Endothelial cell of umbilical vein (primary cell): Measurements from ENCODE around the gene SIM2. TPM values are rescaled to one million over a fixed set of nuclear protein-coding genes. Genes with fewer than 3 reads are reported as not detected.

Experiments
- BruUV-seq: library from RNA; stranded (reverse); fragments of 400-500 nt; replicated peaks from 2 replicates; lab custom pipeline; 2021; lab: Mats Ljungman, UMichigan
- CTCF ChIA-PET: fragments of 300-600, 350-600 bp; sonication (Branson Sonifier 250); formaldehyde crosslinking; loops from one replicate; lab custom pipeline; 2021; ENCODE audit warnings: antibody characterized with exemption, inconsistent platforms; lab: Charles Lee
- POLR2A ChIA-PET: fragments of 300-600, 350-600 bp; sonication (Branson Sonifier 250); formaldehyde crosslinking; loops from one replicate; lab custom pipeline; 2021; ENCODE audit warnings: antibody characterized with exemption, inconsistent platforms; lab: Charles Lee
- DNase-seq: peaks from one replicate; pipeline ENCODE4 v3.0.0-alpha.2; 2011; ENCODE audit warnings: low read depth, low spot score
- FAIRE-seq: peaks from 2 replicates; lab custom pipeline; 2011; peaks lifted over from hg19 to GRCh38; lab: Jason Lieb, UNC
- H2AFZ ChIP-seq: 2 replicates; pipeline ENCODE4 v1.6.0; 2012; ENCODE audit warnings: low read depth, low read length, control low read depth, inconsistent platforms
- H3K27ac ChIP-seq: 2 replicates; pipeline ENCODE4 v1.5.1; 2011; ENCODE audit warnings: low read depth, mild to moderate bottlenecking, control low read depth, low read length, moderate library complexity; ENCODE audit not compliant: insufficient read depth
- H3K27me3 ChIP-seq, 2 experiments: 2 replicates each; pipeline versions ENCODE4 v1.6.0 to v1.6.1; 2011; ENCODE audit warnings: low read length in 2 of 2, mixed read lengths in 1 of 2; ENCODE audit not compliant: control insufficient read depth in 2 of 2, insufficient read depth in 2 of 2
- H3K36me3 ChIP-seq, 2 experiments: 2 replicates in 1 of 2; 3 replicates in 1 of 2; pipeline ENCODE4 v1.5.1; 2011; ENCODE audit warnings: low read length in 2 of 2, mild to moderate bottlenecking in 1 of 2, moderate library complexity in 1 of 2; ENCODE audit not compliant: control insufficient read depth in 2 of 2, insufficient read depth in 2 of 2; ENCODE audit errors: extremely low read depth in 1 of 2
- H3K4me1 ChIP-seq: 3 replicates; pipeline ENCODE4 v1.5.1; 2011; ENCODE audit warnings: mild to moderate bottlenecking, low read length; ENCODE audit not compliant: control insufficient read depth, insufficient read depth; ENCODE audit errors: extremely low read depth
- H3K4me2 ChIP-seq: 2 replicates; pipeline ENCODE4 v1.6.1; 2011; ENCODE audit warnings: low read length, control low read depth, mixed read lengths; ENCODE audit not compliant: insufficient read depth
- H3K4me3 ChIP-seq, 3 experiments: fragments of 200-600 bp in 1 of 3; sonication (generic), shearing (Covaris generic) in 1 of 3; replicated peaks in 1 of 3; 2 replicates each; pipeline ENCODE4 v1.5.1; 2011 to 2016; ENCODE audit warnings: control low read depth in 3 of 3, low read length in 3 of 3, mild to moderate bottlenecking in 2 of 3, inconsistent platforms in 1 of 3, low read depth in 1 of 3, moderate library complexity in 1 of 3; ENCODE audit not compliant: insufficient read depth in 1 of 3
- H3K79me2 ChIP-seq: 2 replicates; pipeline ENCODE4 v1.6.0; 2012; ENCODE audit warnings: low read length, inconsistent platforms; ENCODE audit not compliant: control insufficient read depth, insufficient read depth
- H3K9ac ChIP-seq: replicated peaks from 2 replicates; pipeline ENCODE3; 2011; ENCODE audit warnings: low read length, control low read depth; ENCODE audit not compliant: insufficient read depth; ENCODE audit errors: extremely low read depth
- H3K9me1 ChIP-seq: replicated peaks from 3 replicates; pipeline ENCODE4 v1.6.0; 2011; ENCODE audit warnings: mild to moderate bottlenecking, low read length; ENCODE audit not compliant: control insufficient read depth, insufficient read depth; ENCODE audit errors: extremely low read depth
- H3K9me3 ChIP-seq: replicated peaks from 2 replicates; pipeline ENCODE4 v1.5.1; 2012; ENCODE audit warnings: low read length, inconsistent platforms; ENCODE audit not compliant: control insufficient read depth, insufficient read depth
- H4K20me1 ChIP-seq: replicated peaks from 2 replicates; pipeline ENCODE3; 2011; ENCODE audit warnings: mild to moderate bottlenecking, low read length; ENCODE audit not compliant: control insufficient read depth, insufficient read depth; ENCODE audit errors: extremely low read depth
- CTCF ChIP-seq, 2 donors: IDR thresholded peaks; 1 replicate in 1 of 2; 2 replicates in 1 of 2; pipeline ENCODE4 v1.5.1; 2011; ENCODE audit warnings: low read length in 2 of 2, mild to moderate bottlenecking in 2 of 2, moderate library complexity in 2 of 2, control low read depth in 1 of 2, inconsistent platforms in 1 of 2, low read depth in 1 of 2; ENCODE audit not compliant: insufficient read depth in 1 of 2; ENCODE audit errors: extremely low read depth in 1 of 2
- EZH2 ChIP-seq: IDR thresholded peaks from 2 replicates; pipeline ENCODE4 v1.6.1; 2012; ENCODE audit warnings: borderline replicate concordance, low read depth, mild to moderate bottlenecking, moderate library complexity, low read length, inconsistent platforms; ENCODE audit not compliant: severe bottlenecking
- FOS ChIP-seq: IDR thresholded peaks from 2 replicates; pipeline ENCODE4 v1.6.1; 2011; ENCODE audit warnings: mild to moderate bottlenecking, low read length, moderate library complexity, borderline replicate concordance; ENCODE audit not compliant: insufficient read depth
- GATA2 ChIP-seq: IDR thresholded peaks from 2 replicates; pipeline ENCODE4 v1.7.0; 2011; ENCODE audit warnings: low read depth, mild to moderate bottlenecking, moderate library complexity, mixed read lengths, low read length; ENCODE audit not compliant: insufficient read length, insufficient read depth
- JUN ChIP-seq: IDR thresholded peaks from 2 replicates; pipeline ENCODE4 v1.6.1; 2011; ENCODE audit warnings: borderline replicate concordance, low read depth; ENCODE audit not compliant: insufficient read length, insufficient read depth
- MAX ChIP-seq: IDR thresholded peaks from 2 replicates; pipeline ENCODE4 v1.6.1; 2011; ENCODE audit not compliant: insufficient read depth, insufficient read length
- MYC ChIP-seq: IDR thresholded peaks from one replicate; pipeline ENCODE4 v1.6.1; 2011; ENCODE audit warnings: mild to moderate bottlenecking, low read depth, low read length
- POLR2A ChIP-seq: IDR thresholded peaks from 2 replicates; pipeline ENCODE4 v1.6.1; 2012; ENCODE audit warnings: low read depth, mild to moderate bottlenecking, control low read depth, low read length
- POLR2AphosphoS5 ChIP-seq: IDR thresholded peaks from 2 replicates; pipeline ENCODE4 v1.6.1; 2012; ENCODE audit warnings: low read depth, mild to moderate bottlenecking, control low read depth, low read length, moderate library complexity; ENCODE audit not compliant: insufficient read depth
- dilution Hi-C: fragments of 300-500 bp; cut with MboI; formaldehyde crosslinking; loops from one replicate; pipeline ENCODE4 v1.15.0; 2019; ENCODE audit warnings: low sequenced_read_pairs; ENCODE audit not compliant: extremely low pct_ligation_motif_present
- intact Hi-C: fragments of 100-400 bp; cut with micrococcal nuclease; formaldehyde crosslinking; loops from one replicate; pipeline ENCODE4 v1.10.0; 2022
- polyA plus RNA-seq, 4 experiments: library from polyadenylated mRNA; depleted of rRNA in 3 of 4; stranded (reverse) in 3 of 4; unstranded in 1 of 4; fragments of >200 nt; gene quantifications; 2 replicates each; pipeline versions ENCODE4 v1.2.1 to v1.2.3, GENCODE V29; 2011 to 2012; ENCODE audit warnings: missing spikeins in 1 of 4
- total RNA-seq: library from RNA; stranded (reverse); gene quantifications from 2 replicates; pipeline ENCODE4 v1.2.3, GENCODE V29; 2021

SIM2 gene
- total and polyA plus RNA-seq, 2 donors (not counting 3 experiments of a cell fraction or from before 2014, with no cell fraction given) = not detected

- no peak overlapping the region for H3K27ac ChIP-seq
- H3K9me3 ChIP-seq = no peaks in the 10 kb centered on the region
- peaks cover 71 to 88% of the 10 kb centered on the region in 2 experiments for H3K27me3 ChIP-seq
- dilution Hi-C loops (no loop called here), intact Hi-C loops (loop anchor here (5.0 kb wide), 1 partner anchor 44 kb away; no protein-coding TSS in a partner anchor)
- no peaks in the 10 kb centered on the region for H3K79me2 ChIP-seq
- DNase-seq (no peak), FAIRE-seq (no peak)
- H3K4me1 ChIP-seq = peaks cover 3% of the 10 kb centered on the region
- no peaks in the 10 kb centered on the region for H3K9me1 ChIP-seq
- no peak overlapping the region for H3K4me2 ChIP-seq
- no peaks in the 10 kb centered on the region for H3K36me3 ChIP-seq
- ChIA-PET POLR2A (no interaction called here), CTCF (interaction anchor here (1.2 to 2.5 kb wide), 3 partner anchors 10 to 60 kb away, joined by 3 to 17 read pairs (median 3); no protein-coding TSS in a partner anchor)
- H3K9ac ChIP-seq = no peak overlapping the region
- TF ChIP-seq MYC (no peak), POLR2AphosphoS5 (no peak), FOS (no peak), MAX (no peak), JUN (no peak), GATA2 (no peak), CTCF (IDR thresholded peaks at IDR 0.05; ENCODE audit: extremely low read depth in 1 of 2, insufficient read depth in 1 of 2, low read depth in 1 of 2, low read length in 2 of 2) (no peak), POLR2A (no peak), EZH2 (no peak)
- no TSS peak for BruUV-seq
- no peak overlapping the region for H2AFZ ChIP-seq
- H4K20me1 ChIP-seq = no peaks in the 10 kb centered on the region
- no peak overlapping the region for H3K4me3 ChIP-seq
Measured at GRCh38 chr21:36690628-36691554, 8.0 kb upstream of the SIM2 start.
